ENCODE measurements around the gene TAF6.
"Not testable (repeated sequence)": the region's sequence is repeated elsewhere in the genome, so short reads cannot be mapped to it uniquely, and the experiment has no call there.

TAF6 gene

DNA sequence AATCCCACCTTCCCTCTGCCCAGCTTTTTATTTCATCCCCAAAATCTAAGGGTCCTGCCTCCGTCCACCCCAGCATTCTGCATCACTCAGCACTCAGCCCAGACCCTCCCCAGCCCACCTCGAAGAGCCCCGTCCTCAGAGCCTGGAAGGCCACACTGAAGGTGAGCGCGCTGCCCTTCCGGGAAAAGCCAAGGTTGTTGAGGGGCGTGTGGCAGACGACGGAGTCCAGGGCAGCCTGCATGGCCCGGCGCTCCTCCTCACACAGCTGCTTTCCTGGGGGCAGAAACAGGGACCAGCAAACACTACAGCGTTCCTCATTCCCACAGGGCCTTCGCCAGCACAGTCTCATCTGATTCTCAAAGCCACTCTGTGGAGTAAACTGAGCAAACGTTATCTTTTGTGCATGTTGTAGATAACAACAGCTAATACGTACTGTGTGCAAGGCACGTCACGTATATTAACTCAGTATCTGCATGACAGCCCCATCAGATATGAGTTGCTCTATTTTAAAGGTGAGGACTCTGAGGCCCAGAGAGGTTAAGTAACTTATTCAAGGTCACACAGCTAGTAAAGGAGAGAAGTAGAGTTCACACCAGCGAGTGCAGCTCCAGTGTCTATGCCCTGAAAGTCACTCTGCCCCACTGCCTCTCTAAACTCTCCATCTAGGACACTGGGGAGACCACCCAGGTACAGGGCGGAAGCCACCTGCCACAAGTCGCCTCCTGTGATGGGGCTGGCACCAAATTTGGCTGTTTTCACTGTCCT is 36.6 kb upstream of the TAF6 start:
- H3K27ac Mint-ChIP-seq: peak overlapping the region; percentile 87
- no peaks in the 10 kb centered on the region for H3K9me3 Mint-ChIP-seq
- peaks cover 47% of the 10 kb centered on the region for H3K36me3 Mint-ChIP-seq
- peaks cover 42% of the 10 kb centered on the region for H3K4me1 Mint-ChIP-seq
- ATAC-seq: no peak
- H3K4me3 Mint-ChIP-seq: no peak overlapping the region
- DNase-seq (ENCODE audit: low spot score in 2 of 2): no peak

DNA sequence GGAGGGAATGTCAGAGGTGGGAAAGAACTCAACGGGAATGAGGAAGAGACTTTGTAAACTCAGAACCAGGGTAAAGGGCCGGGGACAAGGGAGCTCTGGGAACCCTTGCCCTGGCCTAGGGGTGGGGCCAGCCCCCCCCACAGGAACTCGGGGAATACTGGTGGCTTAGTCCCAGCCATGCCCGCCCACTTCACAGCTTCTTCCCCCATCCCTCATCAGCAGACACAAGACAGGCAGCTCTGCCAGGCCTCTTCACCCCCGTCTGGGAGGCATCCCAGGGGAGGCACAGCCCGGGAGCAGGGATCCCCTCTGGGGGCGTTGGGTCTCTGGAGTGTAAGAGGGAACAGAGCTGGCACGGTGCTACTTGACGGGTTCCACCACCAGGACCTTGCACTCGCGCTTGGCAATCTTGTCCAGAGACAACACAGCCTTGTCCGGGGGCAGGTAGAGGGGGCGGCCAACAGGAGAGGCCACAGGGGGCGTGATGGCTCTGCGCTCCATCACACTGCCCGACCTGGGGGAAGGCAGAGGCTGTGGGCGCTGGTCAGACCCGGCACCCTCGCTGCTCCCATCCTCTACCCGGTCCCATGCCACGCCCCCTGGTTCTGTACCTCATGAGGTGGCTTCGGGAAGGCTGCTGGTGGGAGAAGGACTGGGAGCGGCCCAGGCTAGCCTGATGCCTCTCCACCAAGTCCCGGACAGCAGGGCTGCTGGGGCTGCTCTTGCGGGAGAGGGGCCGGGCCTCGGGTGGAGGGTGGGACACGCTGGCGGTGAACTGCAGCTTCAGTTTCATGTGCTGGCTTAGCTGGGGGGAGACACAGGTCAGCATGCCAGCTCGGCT is 35.7 kb upstream of the TAF6 start:
- no peak overlapping the region for H3K27ac Mint-ChIP-seq
- no peaks in the 10 kb centered on the region for H3K9me3 Mint-ChIP-seq
- no peak for DNase-seq (ENCODE audit: low spot score in 2 of 2)
- ATAC-seq: no peak
- H3K4me1 Mint-ChIP-seq: peaks cover 50% of the 10 kb centered on the region
- H3K4me3 Mint-ChIP-seq: no peak overlapping the region
- peaks cover 55% of the 10 kb centered on the region for H3K36me3 Mint-ChIP-seq

DNA sequence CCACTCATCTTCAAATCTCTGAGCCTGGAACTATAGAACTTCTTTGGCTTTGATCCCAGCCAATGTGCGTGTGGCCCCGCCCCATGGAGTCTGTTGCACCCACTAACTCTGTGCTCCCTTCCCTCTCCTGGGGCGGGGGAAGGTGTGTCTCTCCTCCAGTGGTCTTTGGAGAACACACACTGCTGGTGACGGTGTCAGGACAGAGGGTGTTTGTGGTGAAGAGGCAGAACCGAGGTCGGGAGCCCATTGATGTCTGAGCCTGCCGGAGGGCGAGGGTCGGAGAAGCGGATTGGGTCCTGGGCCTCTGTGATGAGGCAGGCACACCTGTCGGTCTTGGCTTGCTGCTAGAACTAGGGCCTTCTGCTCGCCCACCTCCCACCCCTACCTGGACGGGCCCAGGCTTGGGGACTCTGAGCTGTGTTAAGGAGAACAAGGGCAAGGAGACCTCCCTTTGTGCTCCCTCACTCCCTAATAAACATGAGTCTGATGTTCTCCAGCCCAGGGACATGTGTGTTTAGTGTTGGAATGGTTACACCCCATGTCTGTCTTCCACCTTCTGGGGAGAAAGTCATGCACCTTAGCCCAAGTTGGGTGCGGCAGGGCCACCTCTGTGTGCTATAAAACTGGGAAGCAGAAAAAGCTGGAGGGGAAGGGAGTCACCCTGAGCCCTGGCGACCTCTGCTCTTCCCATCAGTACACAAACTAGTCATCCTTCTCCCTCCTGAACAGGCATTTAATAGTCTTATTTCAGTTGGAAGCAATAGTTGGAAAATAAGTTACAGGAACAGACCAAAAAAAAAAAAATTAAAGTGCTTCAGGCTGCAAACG is 34.8 kb upstream of the TAF6 start:
- Mint-ChIP-seq H3K9me3 (no peaks in the 10 kb centered on the region), H3K36me3 (peaks cover 60% of the 10 kb centered on the region), H3K27ac (no peak overlapping the region), H3K4me1 (peaks cover 52% of the 10 kb centered on the region), H3K4me3 (no peak overlapping the region)
- no peak for ATAC-seq
- DNase-seq (ENCODE audit: low spot score in 2 of 2): no peak

DNA sequence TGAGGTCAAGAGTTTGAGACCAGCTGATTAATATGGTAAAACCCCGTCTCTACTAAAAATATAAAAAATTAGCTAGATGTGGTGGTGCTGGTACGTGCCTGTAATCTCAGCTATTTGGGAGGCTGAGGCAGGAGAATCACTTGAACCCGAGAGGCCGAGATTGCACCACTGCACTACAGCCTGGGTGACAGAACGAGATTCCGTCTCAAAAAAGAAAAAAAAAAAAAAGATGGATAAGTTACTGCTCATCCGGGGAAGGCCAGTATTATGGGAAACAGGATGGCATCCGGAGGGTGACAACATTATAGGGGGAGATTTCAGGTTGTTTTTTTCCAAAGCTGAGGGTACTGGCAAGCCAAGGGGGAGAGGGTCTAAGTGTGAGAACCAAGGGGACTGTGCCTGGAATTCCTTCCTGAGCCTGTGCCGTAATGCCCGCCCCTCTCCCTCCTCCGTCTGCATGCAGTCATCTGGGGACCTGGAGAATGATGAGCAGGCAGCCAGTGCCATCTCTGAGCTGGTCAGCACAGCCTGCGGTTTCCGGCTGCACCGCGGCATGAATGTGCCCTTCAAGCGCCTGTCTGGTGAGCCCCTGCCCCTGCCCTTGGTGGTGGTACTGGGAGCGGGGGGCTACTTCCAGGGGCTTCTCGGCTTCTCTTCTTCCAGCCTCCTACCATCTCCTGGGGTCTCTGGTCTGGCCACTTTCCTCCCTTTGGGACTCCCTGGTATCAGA is 33.9 kb upstream of the TAF6 start:
- H3K36me3 Mint-ChIP-seq: peaks cover 68% of the 10 kb centered on the region
- ATAC-seq (no peak), DNase-seq (ENCODE audit: low spot score in 2 of 2) (no peak)
- H3K4me3 Mint-ChIP-seq: no peak overlapping the region
- no peaks in the 10 kb centered on the region for H3K9me3 Mint-ChIP-seq
- H3K4me1 Mint-ChIP-seq: peaks cover 60% of the 10 kb centered on the region
- H3K27ac Mint-ChIP-seq: peak overlapping the region; percentile 26

DNA sequence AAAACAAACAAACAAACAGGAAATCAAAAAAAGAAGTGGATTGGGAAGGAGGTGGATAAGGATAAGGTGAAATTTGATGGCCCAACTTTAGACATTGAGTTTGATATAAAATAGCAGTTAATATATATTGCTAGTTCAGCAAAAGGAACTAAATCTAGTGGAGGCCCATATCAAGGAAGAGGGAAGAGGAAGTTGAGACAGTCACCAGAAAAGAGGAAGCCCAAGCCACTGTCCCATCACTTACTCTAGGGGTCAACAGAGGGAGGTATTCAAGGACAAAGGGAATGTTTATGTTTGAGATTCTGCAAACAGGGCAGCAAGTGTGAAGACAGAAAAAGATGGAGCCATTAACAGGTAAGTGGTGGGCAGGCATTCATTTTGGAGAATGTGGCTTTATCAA is 33.2 kb upstream of the TAF6 start:
- Mint-ChIP-seq H3K9me3 (no peaks in the 10 kb centered on the region), H3K27ac (peak overlapping the region; percentile 26), H3K36me3 (peaks cover 68% of the 10 kb centered on the region), H3K4me1 (peaks cover 57% of the 10 kb centered on the region), H3K4me3 (no peak overlapping the region)
- ATAC-seq: no peak
- no peak for DNase-seq (ENCODE audit: low spot score in 2 of 2)

DNA sequence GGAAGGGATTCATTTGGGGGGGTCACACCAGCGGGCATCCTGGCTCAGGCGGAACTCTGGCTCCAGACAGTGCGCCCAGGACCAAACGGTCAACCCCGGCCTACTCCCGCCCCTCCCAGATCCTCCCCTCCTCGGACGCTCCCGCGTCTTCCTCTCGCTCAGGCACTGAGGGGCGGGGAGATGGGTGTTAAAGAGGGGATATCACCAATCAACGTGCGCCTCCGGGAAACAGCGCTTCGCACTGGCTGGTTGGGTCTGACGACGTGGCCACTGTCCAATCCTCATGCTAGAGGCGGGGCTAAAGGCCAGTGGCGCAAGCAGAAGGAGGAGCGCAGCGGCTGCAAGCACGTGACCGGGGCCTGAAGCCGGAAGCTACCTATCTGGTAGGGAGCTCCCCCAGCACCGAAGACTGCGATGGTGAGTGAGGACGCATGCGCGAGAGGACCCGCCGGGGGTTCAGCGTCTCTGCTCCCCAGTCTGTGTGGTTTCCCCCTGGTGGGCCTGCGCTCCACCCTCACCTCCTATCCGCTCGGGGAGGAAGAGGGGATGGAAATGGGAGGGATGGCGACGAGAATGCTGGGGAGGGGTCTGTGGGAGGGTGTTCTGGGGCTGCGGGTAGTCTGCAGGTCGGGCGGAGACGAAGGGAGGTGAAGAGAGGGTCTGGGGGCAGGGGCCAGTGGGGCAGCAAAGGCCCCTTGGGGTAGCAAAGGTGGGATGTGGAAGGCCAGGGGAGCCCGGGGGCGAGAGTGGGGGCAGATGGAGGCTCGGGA is 29.6 kb upstream of the TAF6 start, which contains the start of gene LAMTOR4:
LAMTOR4 (plus strand) TSS at position 360 of the 770 bp plus-strand sequence; CDS start at position 415, 55 bp downstream.
- H3K4me3 Mint-ChIP-seq: peak within 1 kb of the TSS; percentile 98
- peak; percentile 85 to 98 for DNase-seq (ENCODE audit: low spot score in 2 of 2)
- H3K36me3 Mint-ChIP-seq: peaks cover 46% of the 10 kb centered on the region
- peak within 1 kb of the TSS; percentile 98 for H3K27ac Mint-ChIP-seq
- H3K4me1 Mint-ChIP-seq: peaks cover 36% of the 10 kb centered on the region
- no peaks in the 10 kb centered on the region for H3K9me3 Mint-ChIP-seq
- peak; percentile 98 for ATAC-seq

DNA sequence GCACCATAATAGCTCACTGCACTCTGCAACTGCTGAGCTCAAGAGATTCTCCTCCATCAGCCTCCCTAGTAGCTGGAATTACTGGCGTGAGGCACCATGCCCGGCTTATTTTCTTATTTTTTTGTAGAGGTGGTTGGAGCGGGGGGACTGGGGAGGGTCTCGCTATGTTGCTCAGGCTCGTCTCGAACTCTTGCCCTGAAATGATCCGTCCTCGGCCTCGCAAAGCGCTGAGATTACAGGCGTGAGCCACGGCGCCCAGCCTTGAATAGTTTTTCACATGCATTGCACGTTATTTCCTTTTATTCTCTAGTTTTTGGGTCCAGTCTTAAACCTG is 29.0 kb upstream of the TAF6 start:
- Mint-ChIP-seq H3K27ac (peak overlapping the region; percentile 98), H3K4me1 (peaks cover 32% of the 10 kb centered on the region), H3K9me3 (no peaks in the 10 kb centered on the region), H3K36me3 (peaks cover 40% of the 10 kb centered on the region), H3K4me3 (peak overlapping the region; percentile 98)
- DNase-seq (ENCODE audit: low spot score in 2 of 2): no peak
- ATAC-seq: no peak

DNA sequence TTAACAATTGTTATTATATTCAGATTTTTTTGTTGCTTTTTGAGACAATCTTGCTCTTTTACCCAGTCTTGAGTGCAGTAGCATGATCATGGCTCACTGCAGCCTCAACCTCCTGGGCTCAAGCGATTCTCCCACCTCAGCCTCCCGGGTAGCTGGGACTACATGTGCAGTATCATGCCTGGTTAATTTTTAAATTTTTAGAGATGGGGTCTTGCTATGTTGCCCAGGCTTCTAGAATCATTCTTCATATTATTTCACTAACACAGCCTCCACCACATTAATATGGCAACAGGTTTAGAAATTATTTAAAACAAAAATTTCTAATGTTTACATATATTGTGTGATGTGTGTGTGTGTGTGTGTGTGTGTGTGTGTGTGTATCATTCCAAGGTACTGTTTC is 28.1 kb upstream of the TAF6 start:
- Mint-ChIP-seq H3K27ac (no peak overlapping the region), H3K4me1 (peaks cover 24% of the 10 kb centered on the region), H3K9me3 (no peaks in the 10 kb centered on the region), H3K4me3 (no peak overlapping the region), H3K36me3 (peaks cover 31% of the 10 kb centered on the region)
- DNase-seq (ENCODE audit: low spot score in 2 of 2) (no peak), ATAC-seq (no peak)

DNA sequence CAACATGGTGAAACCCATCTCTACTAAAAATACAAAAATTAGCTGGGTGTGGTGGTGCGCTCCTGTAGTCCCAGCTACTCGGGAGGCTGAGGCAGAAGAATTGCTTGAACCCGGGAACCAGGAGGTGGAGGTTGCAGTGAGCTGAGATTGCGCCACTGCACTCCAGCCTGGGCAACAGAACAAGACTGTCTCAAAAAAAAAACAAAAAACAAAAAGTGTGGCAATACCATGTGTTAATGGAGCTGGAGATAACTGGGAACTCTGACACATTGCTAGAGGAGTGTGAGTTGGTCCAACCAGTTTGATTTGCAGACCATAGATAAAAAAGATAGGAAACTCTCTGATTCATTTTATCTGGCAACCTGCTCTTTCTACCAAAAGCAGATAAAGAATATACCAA is 27.2 kb upstream of the TAF6 start:
- not testable (repeated sequence) for H3K9me3 Mint-ChIP-seq; DNase-seq (ENCODE audit: low spot score in 2 of 2); H3K4me3 Mint-ChIP-seq; H3K27ac Mint-ChIP-seq; ATAC-seq
- Mint-ChIP-seq H3K36me3 (peaks cover 22% of the 10 kb centered on the region), H3K4me1 (peaks cover 24% of the 10 kb centered on the region)

DNA sequence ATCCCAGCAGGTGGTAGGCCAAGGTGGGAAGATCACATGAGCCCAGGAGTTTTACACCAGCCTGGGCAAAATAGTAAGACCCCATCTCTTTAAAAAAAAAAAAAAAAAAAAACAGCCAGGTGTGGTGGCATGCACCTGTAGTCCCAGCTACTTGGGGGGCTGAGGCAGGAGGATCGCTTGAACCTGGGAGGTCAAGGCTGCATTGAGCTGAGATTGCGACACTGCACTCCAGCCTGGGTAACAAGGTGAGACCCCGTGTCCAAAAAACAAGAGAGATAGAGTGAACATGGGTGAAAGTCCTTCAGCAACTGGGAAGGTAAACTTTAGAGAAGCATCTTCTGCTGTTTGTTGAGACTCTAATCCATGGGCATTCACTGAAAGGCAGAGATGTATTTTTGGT is 23.3 kb upstream of the TAF6 start:
- no peaks in the 10 kb centered on the region for H3K9me3 Mint-ChIP-seq
- peaks cover 8% of the 10 kb centered on the region for H3K4me1 Mint-ChIP-seq

DNA sequence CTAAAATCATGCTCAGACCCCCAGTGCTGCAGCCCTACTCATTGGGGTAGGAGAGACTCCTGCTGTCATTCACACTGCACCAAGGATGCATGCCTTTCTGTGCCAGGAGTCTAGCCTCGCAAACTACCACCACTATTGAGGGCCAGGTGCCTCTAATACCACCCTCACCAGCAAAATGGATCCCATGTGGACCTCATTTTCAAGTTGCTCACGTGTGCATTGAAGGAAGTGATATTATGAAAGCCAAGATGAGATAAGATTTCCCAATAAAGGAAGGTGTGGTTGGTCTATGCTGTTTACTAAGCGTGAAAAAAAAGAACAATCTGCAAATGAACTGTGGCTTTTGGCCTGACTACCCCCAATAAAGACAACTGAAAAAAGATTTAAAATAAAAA is 22.4 kb upstream of the TAF6 start:
- H3K9me3 Mint-ChIP-seq: no peaks in the 10 kb centered on the region
- ATAC-seq (peak; percentile 13), DNase-seq (ENCODE audit: low spot score in 2 of 2) (no peak)
- no peak overlapping the region for H3K27ac Mint-ChIP-seq
- H3K4me3 Mint-ChIP-seq: no peak overlapping the region
- no peaks in the 10 kb centered on the region for H3K36me3 Mint-ChIP-seq
- peaks cover 8% of the 10 kb centered on the region for H3K4me1 Mint-ChIP-seq

More for the DNA sequence above, 23.3 kb upstream of the TAF6 start:
- H3K27ac Mint-ChIP-seq: no peak overlapping the region
- ATAC-seq: no peak
- no peak for DNase-seq (ENCODE audit: low spot score in 2 of 2)
- no peaks in the 10 kb centered on the region for H3K36me3 Mint-ChIP-seq
- no peak overlapping the region for H3K4me3 Mint-ChIP-seq

DNA sequence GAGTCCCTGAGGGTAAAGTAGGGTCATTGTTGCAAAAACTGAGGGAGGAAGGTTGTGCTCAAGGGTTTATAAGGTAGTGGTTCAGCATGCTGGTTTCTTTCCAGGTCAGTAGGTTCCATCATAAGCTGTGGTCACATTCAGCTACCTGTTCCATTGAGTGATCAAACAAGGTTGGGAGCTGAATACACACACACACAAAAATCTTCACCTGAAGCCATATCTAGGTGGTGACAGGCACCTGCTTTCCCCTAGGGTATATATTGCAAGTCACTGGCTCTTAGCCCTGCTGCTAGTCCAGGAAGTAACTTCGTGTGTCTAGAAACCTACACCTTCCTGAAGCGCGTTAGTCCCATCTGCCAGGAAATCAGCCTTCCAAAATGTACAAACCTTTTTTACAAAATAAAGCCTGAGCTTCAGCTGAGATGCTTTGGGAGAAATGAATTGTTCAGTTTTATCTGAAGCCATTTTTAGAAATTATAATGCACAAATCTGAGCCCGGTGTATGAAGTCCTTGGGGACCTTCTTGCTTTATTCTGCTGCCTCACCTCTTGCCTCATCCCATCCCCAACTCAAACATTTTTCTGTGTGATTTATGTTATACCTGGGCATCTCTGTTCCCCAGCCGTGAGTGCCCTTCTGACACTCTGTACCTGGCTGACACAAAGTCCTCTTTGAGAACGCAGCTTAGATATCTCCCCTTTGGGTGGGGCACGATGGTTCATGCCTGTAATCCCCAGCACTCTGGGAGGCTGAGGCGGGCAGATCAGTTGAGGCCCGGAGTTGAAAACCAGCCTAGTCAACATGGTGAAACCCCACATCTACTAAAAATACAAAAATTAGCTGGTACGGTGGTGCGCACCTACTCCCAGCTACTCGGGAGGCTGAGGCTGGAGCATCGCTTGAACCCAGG is 18.9 kb upstream of the TAF6 start:
- DNase-seq (ENCODE audit: low spot score in 2 of 2) (no peak), ATAC-seq (no peak)
- H3K9me3 Mint-ChIP-seq: no peaks in the 10 kb centered on the region
- H3K4me1 Mint-ChIP-seq: peaks cover 8% of the 10 kb centered on the region
- H3K4me3 Mint-ChIP-seq: no peak overlapping the region
- H3K27ac Mint-ChIP-seq: no peak overlapping the region
- no peaks in the 10 kb centered on the region for H3K36me3 Mint-ChIP-seq

DNA sequence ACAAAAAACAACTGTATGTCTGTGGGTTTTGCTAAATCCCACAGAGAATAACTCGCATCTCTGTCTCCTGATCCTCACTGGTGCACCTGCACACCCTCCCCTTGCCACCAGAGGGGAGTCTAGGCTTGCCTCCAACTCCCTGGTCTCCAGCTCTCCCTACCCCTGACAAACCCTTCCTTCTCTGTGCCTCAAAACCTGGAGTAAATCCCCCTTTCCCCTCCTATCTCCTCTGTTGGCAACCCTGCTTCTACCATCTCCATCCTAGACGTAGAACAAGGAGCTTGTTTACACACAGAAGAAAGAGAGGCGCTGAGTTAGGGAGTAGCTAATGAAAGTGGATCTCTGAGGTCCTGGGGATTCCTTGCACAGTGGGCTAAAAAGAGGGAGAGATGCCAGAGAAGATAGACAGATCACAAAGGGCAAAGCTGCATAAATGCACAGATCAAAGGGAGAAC is 13.6 kb upstream of the TAF6 start:
- H3K36me3 Mint-ChIP-seq: peaks cover 6% of the 10 kb centered on the region

More for the DNA sequence above, 13.6 kb upstream of the TAF6 start:
- Mint-ChIP-seq H3K4me3 (no peak overlapping the region), H3K27ac (no peak overlapping the region), H3K9me3 (no peaks in the 10 kb centered on the region), H3K4me1 (peaks cover 18% of the 10 kb centered on the region)
- ATAC-seq (peak; percentile 86), DNase-seq (ENCODE audit: low spot score in 2 of 2) (peak in 1 of 2 donors; percentile 73)
